WERI-Rb-1 (cell line): ENCODE data around the gene PDE9A.

ENCODE experiments used
- DNase-seq: peaks from one replicate; pipeline ENCODE4 v3.0.0-alpha.2; 2020
- H3K27ac ChIP-seq: fragments of 250-450 bp; sonication (Bioruptor Pico); 2 replicates; pipeline ENCODE4 v1.5.1; 2020; ENCODE audit warnings: mild to moderate bottlenecking, moderate library complexity
- H3K27me3 ChIP-seq: fragments of 250-450 bp; sonication (Bioruptor Pico); 2 replicates; pipeline ENCODE4 v1.5.1; 2021; ENCODE audit warnings: mild to moderate bottlenecking, low read depth, moderate library complexity; ENCODE audit not compliant: insufficient read depth, severe bottlenecking
- H3K36me3 ChIP-seq: fragments of 250-450 bp; sonication (Bioruptor Pico); 2 replicates; pipeline ENCODE4 v1.5.1; 2020; ENCODE audit warnings: mild to moderate bottlenecking, moderate library complexity
- H3K4me3 ChIP-seq: 2 replicates; pipeline ENCODE4 v1.5.1; 2011; ENCODE audit warnings: low read depth, mild to moderate bottlenecking, control low read depth, low read length
- H3K9me3 ChIP-seq: fragments of 250-450 bp; sonication (Bioruptor Pico); 2 replicates; pipeline ENCODE4 v1.5.1; 2021; ENCODE audit warnings: mild to moderate bottlenecking, moderate library complexity; ENCODE audit not compliant: severe bottlenecking
- CTCF ChIP-seq: IDR thresholded peaks from 2 replicates; pipeline ENCODE4 v1.5.1; 2011; ENCODE audit warnings: low read depth, mild to moderate bottlenecking, control low read depth, inconsistent platforms, low read length

The PDE9A gene

GRCh38 chr21:42663860-42664535, 10.6 kb downstream of the PDE9A start:
- Histone ChIP-seq H3K4me3 (no peak overlapping the region), H3K27ac (no peak overlapping the region), H3K27me3 (no peaks in the 10 kb centered on the region), H3K36me3 (peaks cover 61% of the 10 kb centered on the region), H3K9me3 (no peaks in the 10 kb centered on the region)
- no peak for TF ChIP-seq CTCF
- DNase-seq = no peak

- no peaks in the 10 kb centered on the region for H3K27me3 ChIP-seq
Observed at GRCh38 chr21:42664614-42665013, 11.2 kb downstream of the PDE9A start.

GRCh38 chr21:42665026-42665425, 11.6 kb downstream of the PDE9A start:
- no peak for TF ChIP-seq CTCF
- DNase-seq = no peak
- Histone ChIP-seq H3K36me3 (peaks cover 68% of the 10 kb centered on the region), H3K4me3 (no peak overlapping the region), H3K27me3 (no peaks in the 10 kb centered on the region), H3K9me3 (no peaks in the 10 kb centered on the region), H3K27ac (no peak overlapping the region)

More at GRCh38 chr21:42664614-42665013, 11.2 kb downstream of the PDE9A start:
- DNase-seq = no peak
- H3K27ac ChIP-seq = no peak overlapping the region
- no peak overlapping the region for H3K4me3 ChIP-seq
- TF ChIP-seq CTCF = no peak
- peaks cover 64% of the 10 kb centered on the region for H3K36me3 ChIP-seq
- no peaks in the 10 kb centered on the region for H3K9me3 ChIP-seq

- no peak for TF ChIP-seq CTCF
- no peak for DNase-seq
- no peak overlapping the region for H3K27ac ChIP-seq
Observed at GRCh38 chr21:42665484-42665883, 12.1 kb downstream of the PDE9A start.

GRCh38 chr21:42666023-42666747, 12.8 kb downstream of the PDE9A start:
- no peak for DNase-seq
- no peak for TF ChIP-seq CTCF

More at GRCh38 chr21:42665484-42665883, 12.1 kb downstream of the PDE9A start:
- Histone ChIP-seq H3K27me3 (no peaks in the 10 kb centered on the region), H3K36me3 (peaks cover 70% of the 10 kb centered on the region), H3K9me3 (no peaks in the 10 kb centered on the region), H3K4me3 (no peak overlapping the region)

GRCh38 chr21:42666925-42667324, 13.5 kb downstream of the PDE9A start:
- no peak for TF ChIP-seq CTCF

More at GRCh38 chr21:42666023-42666747, 12.8 kb downstream of the PDE9A start:
- Histone ChIP-seq H3K36me3 (peaks cover 76% of the 10 kb centered on the region), H3K27ac (no peak overlapping the region), H3K4me3 (no peak overlapping the region), H3K27me3 (no peaks in the 10 kb centered on the region), H3K9me3 (no peaks in the 10 kb centered on the region)

More at GRCh38 chr21:42666925-42667324, 13.5 kb downstream of the PDE9A start:
- Histone ChIP-seq H3K9me3 (no peaks in the 10 kb centered on the region), H3K27ac (no peak overlapping the region), H3K36me3 (peaks cover 76% of the 10 kb centered on the region), H3K27me3 (no peaks in the 10 kb centered on the region), H3K4me3 (no peak overlapping the region)
- DNase-seq = no peak
